Activated CD4-positive, CD25-positive, alpha-beta regulatory T cell treated with anti-CD3 and anti-CD28 coated beads, Interleukin-2, amount 50 U/mL, for 16 hours (primary cell): ENCODE measurements around the gene JOSD1.

Source experiments
- DNase-seq: peaks from one replicate; pipeline ENCODE4 v3.0.0-alpha.2; 2020; ENCODE audit warnings: low read depth, low spot score

JOSD1 gene

GRCh38 chr22:38700789-38701628 is at the start of gene JOSD1:
Gene JOSD1, minus strand, starts transcription at chr22:38700943. Its CDS starts 956 bp downstream, at chr22:38699987.
- DNase-seq = peak; percentile 96

- DNase-seq = no peak
Measured at GRCh38 chr22:38750104-38750503, 49.4 kb upstream of the JOSD1 start.

- DNase-seq = no peak
Measured at GRCh38 chr22:38748487-38749136, 47.9 kb upstream of the JOSD1 start.

- DNase-seq = no peak
Measured at GRCh38 chr22:38745676-38746460, 45.1 kb upstream of the JOSD1 start.

- DNase-seq = no peak
Measured at GRCh38 chr22:38744981-38745380, 44.2 kb upstream of the JOSD1 start.

GRCh38 chr22:38742176-38742942 is 41.6 kb upstream of the JOSD1 start:
- DNase-seq = no peak

- DNase-seq = no peak
Measured at GRCh38 chr22:38741576-38741975, 40.8 kb upstream of the JOSD1 start.

- DNase-seq = no peak
Measured at GRCh38 chr22:38741166-38741565, 40.4 kb upstream of the JOSD1 start.

GRCh38 chr22:38740754-38741153 is 40.0 kb upstream of the JOSD1 start:
- DNase-seq = no peak

- no peak for DNase-seq
Measured at GRCh38 chr22:38740116-38740723, 39.5 kb upstream of the JOSD1 start.

GRCh38 chr22:38739300-38740055 is 38.7 kb upstream of the JOSD1 start:
- DNase-seq = no peak

- DNase-seq = no peak
Measured at GRCh38 chr22:38738475-38739070, 37.8 kb upstream of the JOSD1 start.

GRCh38 chr22:38737302-38738060 is 36.7 kb upstream of the JOSD1 start:
- DNase-seq = no peak

- DNase-seq = no peak
Measured at GRCh38 chr22:38736257-38736570, 35.5 kb upstream of the JOSD1 start.

- no peak for DNase-seq
Measured at GRCh38 chr22:38735465-38736256, 34.9 kb upstream of the JOSD1 start.

- no peak for DNase-seq
Measured at GRCh38 chr22:38735126-38735464, 34.4 kb upstream of the JOSD1 start.

GRCh38 chr22:38734421-38735100 is 33.8 kb upstream of the JOSD1 start:
- no peak for DNase-seq

GRCh38 chr22:38733724-38734381 is 33.1 kb upstream of the JOSD1 start:
- no peak for DNase-seq
